Measurements from ENCODE around the gene SCYGR2.
"Not testable (repeated sequence)": the region's sequence is repeated elsewhere in the genome, so short reads cannot be mapped to it uniquely, and the experiment has no call there.

SCYGR2 gene

GRCh38 chr2:227598835-227599503 is at the start of gene SCYGR2:
Gene SCYGR2 (plus strand): TSS chr2:227598893. CDS start chr2:227598893, 0 bp downstream.
- not testable (repeated sequence) for DNase-seq (ENCODE audit: low read depth); H3K4me3 ChIP-seq (ENCODE audit: low read depth, low read length)

DNA sequence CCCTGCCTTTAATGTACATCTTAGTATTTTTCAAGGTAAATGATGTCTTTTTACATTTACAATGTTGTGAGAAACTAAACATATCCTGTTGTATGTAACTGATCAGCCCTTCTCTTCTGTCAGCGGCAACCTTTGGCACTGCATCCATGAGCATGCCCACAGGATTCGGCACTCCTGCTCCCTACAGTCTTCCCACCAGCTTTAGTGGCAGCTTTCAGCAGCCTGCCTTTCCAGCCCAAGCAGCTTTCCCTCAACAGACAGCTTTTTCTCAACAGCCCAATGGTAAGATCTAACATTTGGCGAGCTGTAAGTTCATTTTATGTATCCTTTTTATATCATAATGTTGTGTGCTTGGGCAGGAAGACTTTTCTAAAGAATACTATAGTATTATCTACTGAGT is 46.9 kb upstream of the SCYGR2 start:
- no peak for DNase-seq (ENCODE audit: low read depth)
- TF ChIP-seq, protein P1, sequence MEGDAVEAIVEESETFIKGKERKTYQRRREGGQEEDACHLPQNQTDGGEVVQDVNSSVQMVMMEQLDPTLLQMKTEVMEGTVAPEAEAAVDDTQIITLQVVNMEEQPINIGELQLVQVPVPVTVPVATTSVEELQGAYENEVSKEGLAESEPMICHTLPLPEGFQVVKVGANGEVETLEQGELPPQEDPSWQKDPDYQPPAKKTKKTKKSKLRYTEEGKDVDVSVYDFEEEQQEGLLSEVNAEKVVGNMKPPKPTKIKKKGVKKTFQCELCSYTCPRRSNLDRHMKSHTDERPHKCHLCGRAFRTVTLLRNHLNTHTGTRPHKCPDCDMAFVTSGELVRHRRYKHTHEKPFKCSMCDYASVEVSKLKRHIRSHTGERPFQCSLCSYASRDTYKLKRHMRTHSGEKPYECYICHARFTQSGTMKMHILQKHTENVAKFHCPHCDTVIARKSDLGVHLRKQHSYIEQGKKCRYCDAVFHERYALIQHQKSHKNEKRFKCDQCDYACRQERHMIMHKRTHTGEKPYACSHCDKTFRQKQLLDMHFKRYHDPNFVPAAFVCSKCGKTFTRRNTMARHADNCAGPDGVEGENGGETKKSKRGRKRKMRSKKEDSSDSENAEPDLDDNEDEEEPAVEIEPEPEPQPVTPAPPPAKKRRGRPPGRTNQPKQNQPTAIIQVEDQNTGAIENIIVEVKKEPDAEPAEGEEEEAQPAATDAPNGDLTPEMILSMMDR (IDR thresholded peaks at IDR 0.05; ENCODE audit: low read depth, low read length, missing control alignments): no peak
- H3K4me3 ChIP-seq (ENCODE audit: low read depth, low read length): no peak overlapping the region

DNA sequence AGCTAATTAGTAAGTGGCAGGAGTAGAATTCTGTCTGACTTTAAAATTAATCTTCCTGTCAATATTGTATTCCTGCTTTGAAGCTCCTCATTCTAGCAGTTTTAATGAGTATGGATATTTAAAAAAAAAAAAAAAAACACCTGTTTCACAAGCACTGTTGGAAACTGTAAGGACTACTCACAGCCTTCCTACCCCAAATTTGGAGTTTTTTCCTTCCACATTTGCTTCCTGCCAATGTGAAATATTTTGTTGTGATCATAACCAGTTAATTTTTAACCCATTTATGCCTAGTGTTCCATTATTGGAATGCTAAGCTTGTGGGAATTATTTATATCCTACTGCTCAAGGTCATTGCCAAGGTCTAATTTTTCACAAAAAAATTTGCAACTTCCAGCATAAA is 36.1 kb upstream of the SCYGR2 start:
- TF ChIP-seq, protein P1 (IDR thresholded peaks at IDR 0.05; ENCODE audit: low read depth, low read length, missing control alignments): no peak
- H3K4me3 ChIP-seq (ENCODE audit: low read depth, low read length): no peak overlapping the region
- DNase-seq (ENCODE audit: low read depth): no peak

GRCh38 chr2:227565080-227565479 is 33.6 kb upstream of the SCYGR2 start:
- no peak overlapping the region for H3K4me3 ChIP-seq (ENCODE audit: low read depth, low read length)
- TF ChIP-seq, protein P1 (IDR thresholded peaks at IDR 0.05; ENCODE audit: low read depth, low read length, missing control alignments): no peak
- no peak for DNase-seq (ENCODE audit: low read depth)

GRCh38 chr2:227566012-227566411 is 32.7 kb upstream of the SCYGR2 start:
- TF ChIP-seq, protein P1 (IDR thresholded peaks at IDR 0.05; ENCODE audit: low read depth, low read length, missing control alignments): no peak
- DNase-seq (ENCODE audit: low read depth): no peak
- H3K4me3 ChIP-seq (ENCODE audit: low read depth, low read length): no peak overlapping the region

- no peak overlapping the region for H3K4me3 ChIP-seq (ENCODE audit: low read depth, low read length)
- no peak for DNase-seq (ENCODE audit: low read depth)
- TF ChIP-seq, protein P1 (IDR thresholded peaks at IDR 0.05; ENCODE audit: low read depth, low read length, missing control alignments): no peak
Measured at GRCh38 chr2:227568852-227569169, 29.9 kb upstream of the SCYGR2 start.

DNA sequence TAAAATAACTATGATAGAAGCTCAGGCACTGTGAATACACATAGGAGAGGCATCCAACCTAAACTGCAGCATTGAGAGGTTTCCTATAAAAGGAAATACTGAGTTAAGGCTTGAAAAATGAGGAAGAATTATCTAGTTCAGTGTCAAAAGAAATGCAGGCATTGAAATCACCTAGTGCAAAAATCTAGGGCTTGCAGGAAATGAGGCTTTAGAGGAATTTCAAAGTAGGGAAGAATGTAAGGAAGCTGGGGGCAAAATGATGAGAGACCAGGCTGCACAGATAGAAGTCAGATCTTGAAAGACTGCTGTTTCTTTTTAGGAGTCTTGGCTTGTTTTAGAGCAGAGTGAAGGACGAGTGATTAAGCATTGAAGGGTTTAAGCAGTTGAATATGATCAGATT is 28.1 kb upstream of the SCYGR2 start:
- DNase-seq (ENCODE audit: low read depth): no peak
- TF ChIP-seq, protein P1 (IDR thresholded peaks at IDR 0.05; ENCODE audit: low read depth, low read length, missing control alignments): no peak
- no peak overlapping the region for H3K4me3 ChIP-seq (ENCODE audit: low read depth, low read length)

Data from GM12864 (cell line).